GM12878 (cell line): ENCODE measurements around the gene CXCR6. TPM values are rescaled to one million over a fixed set of nuclear protein-coding genes. Genes with fewer than 3 reads are reported as not detected.

Source experiments
- ATAC-seq: fragments of 200-7000 bp; cut with Tn5 transposase; 3 replicates; pipeline ENCODE4 v1.9.1; 2020; ENCODE audit warnings: mild to moderate bottlenecking, moderate library complexity
- BruUV-seq: library from RNA; stranded (reverse); fragments of 400-500 nt; replicated peaks from 2 replicates; lab custom pipeline; 2021; lab: Mats Ljungman, UMichigan
- CTCF ChIA-PET: fragments of 300-600 bp; sonication (Branson Sonifier 250); formaldehyde crosslinking; extraction: SDS; loops from one replicate; lab custom pipeline; 2021; ENCODE audit warnings: inconsistent platforms; lab: Yijun Ruan, JAX
- POLR2A ChIA-PET: fragments of 350-600 bp; formaldehyde crosslinking; extraction: SDS; loops from one replicate; lab custom pipeline; 2021; ENCODE audit warnings: inconsistent platforms; lab: Charles Lee
- RAD21 ChIA-PET: fragments of 300-600 bp; sonication (Branson Sonifier 250); formaldehyde crosslinking; loops from one replicate; lab custom pipeline; 2023; ENCODE audit warnings: antibody characterized with exemption; ENCODE audit not compliant: unreplicated experiment; lab: Charles Lee
- SMC1A ChIA-PET: fragments of 300-600 bp; sonication (Branson Sonifier 250); formaldehyde crosslinking; loops from one replicate; lab custom pipeline; 2023; ENCODE audit not compliant: unreplicated experiment, uncharacterized antibody; lab: Charles Lee
- DNase-seq: peaks from one replicate; pipeline ENCODE4 v3.0.0-alpha.2; 2011; ENCODE audit warnings: low read depth, low spot score
- FAIRE-seq: peaks from 3 replicates; lab custom pipeline; 2011; peaks lifted over from hg19 to GRCh38; lab: Jason Lieb, UNC
- H2AFZ ChIP-seq: 2 replicates; pipeline ENCODE4 v1.6.0; 2011; ENCODE audit warnings: low read depth, low read length, control low read depth; ENCODE audit not compliant: control insufficient read depth
- H3K27ac ChIP-seq: 2 replicates; pipeline ENCODE4 v1.5.1; 2011; ENCODE audit warnings: control low read depth; ENCODE audit not compliant: control insufficient read depth, insufficient read depth
- H3K27me3 ChIP-seq, 2 experiments: replicated peaks in 1 of 2; 2 replicates each; pipeline versions ENCODE4 v1.6.0 to v1.6.1; 2011; ENCODE audit warnings: low read length in 1 of 2; ENCODE audit not compliant: control insufficient read depth in 2 of 2, insufficient read depth in 2 of 2
- H3K36me3 ChIP-seq, 2 experiments: 2 replicates each; pipeline ENCODE4 v1.5.1; 2011; ENCODE audit warnings: low read length in 1 of 2; ENCODE audit not compliant: control insufficient read depth in 2 of 2, insufficient read depth in 2 of 2
- H3K4me1 ChIP-seq: 2 replicates; pipeline ENCODE4 v1.6.1; 2011; ENCODE audit warnings: mild to moderate bottlenecking, low read length, moderate library complexity, mixed read lengths; ENCODE audit not compliant: control insufficient read depth, insufficient read depth
- H3K4me2 ChIP-seq: 2 replicates; pipeline ENCODE4 v1.6.0; 2011; ENCODE audit warnings: control low read depth; ENCODE audit not compliant: control insufficient read depth, insufficient read depth
- H3K4me3 ChIP-seq: fragments of 200-600 bp; sonication (generic); 2 replicates; pipeline ENCODE4 v1.5.1; 2016
- H3K79me2 ChIP-seq: 2 replicates; pipeline ENCODE4 v1.6.0; 2011; ENCODE audit warnings: low read length; ENCODE audit not compliant: control insufficient read depth, insufficient read depth
- H3K9ac ChIP-seq: 2 replicates; pipeline ENCODE4 v1.8.0; 2011; ENCODE audit warnings: low read length, control low read depth, mixed read lengths; ENCODE audit not compliant: control insufficient read depth, insufficient read depth
- H3K9me3 ChIP-seq: replicated peaks from 3 replicates; pipeline ENCODE4 v1.5.1; 2011; ENCODE audit warnings: mild to moderate bottlenecking, low read length; ENCODE audit not compliant: control insufficient read depth, insufficient read depth
- H4K20me1 ChIP-seq: 2 replicates; pipeline ENCODE4 v1.6.0; 2011; ENCODE audit not compliant: control insufficient read depth, insufficient read depth
- CEBPZ ChIP-seq: fragments of 150-350 bp; IDR thresholded peaks from 2 replicates; pipeline ENCODE4 v1.6.1; 2016; ENCODE audit warnings: low read depth, low read length
- CREM ChIP-seq: IDR thresholded peaks from 2 replicates; pipeline ENCODE4 v1.6.1; 2014; ENCODE audit warnings: antibody characterized with exemption, low read depth
- CTCF ChIP-seq, 3 experiments: IDR thresholded peaks in 2 of 3; conservative IDR thresholded peaks in 1 of 3; 2 replicates each; pipeline ENCODE4 v1.5.1; 2011; ENCODE audit warnings: low read depth in 3 of 3, low read length in 3 of 3, mild to moderate bottlenecking in 3 of 3, control low read depth in 2 of 3, moderate library complexity in 2 of 3, inconsistent platforms in 1 of 3, mixed read lengths in 1 of 3; ENCODE audit not compliant: control insufficient read depth in 2 of 3, insufficient read depth in 1 of 3; ENCODE audit errors: extremely low read depth in 1 of 3
- ETV6 ChIP-seq, 2 experiments: fragments of 450-650 bp in 1 of 2; IDR thresholded peaks in 1 of 2; conservative IDR thresholded peaks in 1 of 2; 2 replicates each; pipeline ENCODE4 v1.6.1; 2014; ENCODE audit warnings: antibody characterized with exemption in 1 of 2, borderline replicate concordance in 1 of 2, low read depth in 1 of 2, mild to moderate bottlenecking in 1 of 2, moderate library complexity in 1 of 2
- FOXK2 ChIP-seq: fragments of 450-650 bp; IDR thresholded peaks from 2 replicates; pipeline ENCODE4 v1.6.1; 2017; ENCODE audit warnings: mild to moderate bottlenecking, moderate library complexity
- KDM1A ChIP-seq: fragments of 200-600 bp; sonication (generic); IDR thresholded peaks from 2 replicates; pipeline ENCODE4 v1.6.1; 2016; ENCODE audit warnings: borderline replicate concordance
- NR2F1 ChIP-seq: fragments of 450-650 bp; conservative IDR thresholded peaks from 2 replicates; pipeline ENCODE4 v1.6.1; 2017; ENCODE audit warnings: mild to moderate bottlenecking
- POLR2AphosphoS5 ChIP-seq: IDR thresholded peaks from 2 replicates; pipeline ENCODE4 v1.6.1; 2011; ENCODE audit warnings: mild to moderate bottlenecking, low read length, inconsistent platforms
- POU2F2 ChIP-seq: IDR thresholded peaks from 3 replicates; pipeline ENCODE4 v1.6.1; 2011; ENCODE audit warnings: low read depth, mild to moderate bottlenecking, low read length, borderline replicate concordance
- SMAD1 ChIP-seq: fragments of 450-650 bp; IDR thresholded peaks from 2 replicates; pipeline ENCODE4 v1.6.1; 2018; ENCODE audit warnings: mild to moderate bottlenecking, low read depth; ENCODE audit not compliant: partially characterized antibody
- SREBF2 ChIP-seq: IDR thresholded peaks from 2 replicates; pipeline ENCODE4 v1.6.1; 2012; ENCODE audit warnings: mild to moderate bottlenecking, low read length
- ZNF24 ChIP-seq: fragments of 450-650 bp; IDR thresholded peaks from 2 replicates; pipeline ENCODE4 v1.6.1; 2017; ENCODE audit warnings: antibody characterized with exemption, mild to moderate bottlenecking
- WGBS: methylation state at CpG from one replicate; pipeline ENCODE4 v1.1.6; 2016; ENCODE audit warnings: low lambda C conversion rate; ENCODE audit not compliant: insufficient replicate concordance, insufficient coverage; ENCODE audit errors: missing lambda C conversion rate; 5-methylcytosine and 5-hydroxymethylcytosine counted together
- in situ Hi-C: fragments of 300-500 bp; cut with MboI; formaldehyde crosslinking; loops from 9 replicates; pipeline ENCODE4 v1.14.3; 2018; ENCODE audit warnings: mixed read lengths
- intact Hi-C: fragments of 100-400 bp; cut with micrococcal nuclease; formaldehyde crosslinking; loops from one replicate; pipeline ENCODE4 v1.14.2; 2022; ENCODE audit not compliant: unreplicated experiment
- polyA plus RNA-seq, 11 experiments: library from polyadenylated mRNA; depleted of rRNA in 4 of 11; unstranded in 6 of 11; stranded (reverse) in 5 of 11; fragments of >200 nt; fragmentation: Nextera tagmentation in 4 of 11; fragmentation: Illumina TruSeq in 1 of 11; extraction: Ambion mirVana in 4 of 11; extraction: Trizol in 1 of 11; gene quantifications; 1 replicate in 1 of 11; 2 replicates in 10 of 11; pipeline versions ENCODE4 v1.2.1 to v1.2.3, GENCODE V29; 2011 to 2016; ENCODE audit warnings: inconsistent platforms in 2 of 11, missing spikeins in 2 of 11, low read depth in 1 of 11
- total RNA-seq, 4 experiments: library from RNA; depleted of rRNA in 3 of 4; stranded (reverse); fragments of >200 nt in 3 of 4; fragmentation: Illumina TruSeq in 1 of 4; extraction: Trizol in 1 of 4; gene quantifications; 2 replicates each; pipeline versions ENCODE4 v1.2.1 to v1.2.3, GENCODE V29; 2013 to 2021

CXCR6 gene
- total and polyA plus RNA-seq, 10 of the 15 experiments (the other 5 are each of a cell fraction or from before 2014, with no cell fraction given), result 0.04 to 0.20 (median 0.12) TPM; not detected in 5

GRCh38 chr3:45968149-45968548 lies 24.9 kb downstream of the CXCR6 start:
- no peak overlapping the region for H2AFZ ChIP-seq
- BruUV-seq, result TSS peak; percentile 54
- SMC1A ChIA-PET, result interaction anchor here (0.8 to 2.9 kb wide), 10 partner anchors 10 to 108 kb away, joined by 3 to 13 read pairs (median 4); no protein-coding TSS in a partner anchor
- peaks cover 47% of the 10 kb centered on the region for H3K4me1 ChIP-seq
- H3K4me2 ChIP-seq, result no peak overlapping the region
- no peaks in the 10 kb centered on the region for H3K79me2 ChIP-seq
- no peak for ATAC-seq
- no peak overlapping the region for H3K9ac ChIP-seq
- POLR2A ChIA-PET, result interaction anchor here (1.1 to 1.3 kb wide), 2 partner anchors 10 to 14 kb away, joined by 3 read pairs; no protein-coding TSS in a partner anchor
- no peaks in the 10 kb centered on the region for H3K27me3 ChIP-seq
- intact Hi-C loops (no loop called here), in situ Hi-C loops (no loop called here)
- H3K36me3 ChIP-seq, result peaks cover 24 to 30% of the 10 kb centered on the region in 2 experiments
- CTCF ChIA-PET, result interaction anchor here (1.0 to 2.5 kb wide), 4 partner anchors 14 to 109 kb away, joined by 3 to 11 read pairs (median 4); partner anchors contain the start of gene CXCR6
- H3K27ac ChIP-seq, result no peak overlapping the region
- RAD21 ChIA-PET, result interaction anchor here (1.4 to 4.8 kb wide), 3 partner anchors 10 to 109 kb away, joined by 3 to 20 read pairs (median 7); partner anchors contain the start of gene CXCR6
- DNase-seq, result no peak
- no peaks in the 10 kb centered on the region for H3K9me3 ChIP-seq
- H3K4me3 ChIP-seq, result no peak overlapping the region
- FAIRE-seq, result no peak
- H4K20me1 ChIP-seq, result no peaks in the 10 kb centered on the region
- 92% methylated on average over 9 of the region's 9 CpGs for WGBS
- TF ChIP-seq SMAD1, result no peak
- no peak for TF ChIP-seq CEBPZ
- no peak for TF ChIP-seq NR2F1
- TF ChIP-seq KDM1A, result no peak
- TF ChIP-seq CTCF (IDR thresholded peaks at IDR 0.05 in 2 of 3, conservative IDR thresholded peaks at IDR 0.05 in 1 of 3; ENCODE audit: control insufficient read depth in 2 of 3, extremely low read depth in 1 of 3, insufficient read depth in 1 of 3, low read depth in 3 of 3, low read length in 3 of 3), result no peak
- TF ChIP-seq POLR2AphosphoS5, result no peak
- TF ChIP-seq CREM, result no peak
- no peak for TF ChIP-seq ZNF24
- TF ChIP-seq SREBF2, result no peak
- TF ChIP-seq POU2F2, result no peak
- no peak for TF ChIP-seq FOXK2
- no peak for TF ChIP-seq ETV6 (conservative IDR thresholded peaks at IDR 0.05 in 1 of 2, IDR thresholded peaks at IDR 0.05 in 1 of 2; ENCODE audit: borderline replicate concordance in 1 of 2, low read depth in 1 of 2)
